ENCODE data around the gene RASSF1. TPM values are rescaled to one million over a fixed set of nuclear protein-coding genes. Genes with fewer than 3 reads are reported as not detected.

Gene RASSF1
- total and polyA plus RNA-seq, 2 of the 8 experiments (the other 6 are each of a cell fraction or from before 2014, with no cell fraction given) = 10.3 to 15.7 TPM

- TF ChIP-seq CTCF (IDR thresholded peaks at IDR 0.05; ENCODE audit: control extremely low read depth in 1 of 3, insufficient read depth in 1 of 3, low read depth in 1 of 3, low read length in 3 of 3) (peak in 1 of 3 experiments; percentile 34; a peak in 1 of 4 replicates), ASH2L (IDR thresholded peaks at IDR 0.05; ENCODE audit: low read length) (no peak), SRF (IDR thresholded peaks at IDR 0.05; ENCODE audit: low read depth, low read length) (no peak)
These were observed 30.0 kb upstream of the RASSF1 start (continued) for GRCh38 chr3:50370594-50370993.

All from H1 (cell line).